SIG-M5 treated with dmso at 0.1 percent for 504 hours (cell line): ENCODE measurements around the gene CHIC2.
A peak's percentile ranks its signal among the peaks of the same experiment; 100 is the strongest.
"Not testable (repeated sequence)": the region's sequence is repeated elsewhere in the genome, so short reads cannot be mapped to it uniquely, and the experiment has no call there.

Source experiments
- DNase-seq: peaks from one replicate; lab custom pipeline; 2025; ENCODE audit not compliant: unreplicated experiment; lab: John Stamatoyannopoulos, UW

CHIC2 gene

GRCh38 chr4:54061873-54062272 lies 2.5 kb downstream of the CHIC2 start:
- no peak for DNase-seq

DNA sequence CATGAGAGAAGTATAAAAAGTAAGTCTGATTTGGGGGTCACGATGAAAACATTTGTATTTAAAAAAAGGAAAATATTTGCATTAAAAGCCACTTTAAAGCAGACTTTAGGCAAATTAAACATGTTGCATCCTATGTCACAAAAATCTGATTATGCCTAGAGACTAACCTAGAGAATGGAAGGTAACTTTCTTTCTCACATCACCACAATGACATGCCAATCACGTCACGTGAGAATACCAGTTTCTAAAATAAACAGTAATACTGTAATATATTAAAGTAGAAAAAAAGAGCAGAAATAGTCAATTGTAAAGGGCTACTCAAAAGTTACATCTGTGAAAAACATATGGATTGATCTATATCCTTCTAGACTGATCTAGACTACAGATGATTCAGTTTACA lies 3.3 kb downstream of the CHIC2 start:
- DNase-seq: no peak

DNA sequence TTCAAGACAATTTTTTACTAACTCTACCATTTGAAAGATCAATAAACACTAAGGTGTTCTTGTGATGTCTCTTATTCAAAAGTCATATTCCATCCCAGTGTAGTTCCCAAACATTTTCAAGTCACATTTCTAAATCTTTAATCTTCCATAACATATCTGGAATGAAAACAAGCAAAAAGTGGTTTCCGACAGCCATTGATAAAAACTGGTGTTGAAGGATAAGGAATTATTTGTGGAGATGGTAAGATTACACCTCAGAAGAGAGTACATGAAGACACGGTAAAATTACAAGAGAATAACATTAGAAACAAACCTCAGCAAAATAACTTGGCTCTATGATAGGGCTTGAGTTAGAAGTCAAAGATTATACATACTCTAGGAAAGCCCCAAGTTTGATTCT lies 4.3 kb downstream of the CHIC2 start:
- no peak for DNase-seq

GRCh38 chr4:54058171-54058570 lies 6.2 kb downstream of the CHIC2 start:
- no peak for DNase-seq

GRCh38 chr4:54056360-54056759 lies 8.0 kb downstream of the CHIC2 start:
- DNase-seq: no peak

DNA sequence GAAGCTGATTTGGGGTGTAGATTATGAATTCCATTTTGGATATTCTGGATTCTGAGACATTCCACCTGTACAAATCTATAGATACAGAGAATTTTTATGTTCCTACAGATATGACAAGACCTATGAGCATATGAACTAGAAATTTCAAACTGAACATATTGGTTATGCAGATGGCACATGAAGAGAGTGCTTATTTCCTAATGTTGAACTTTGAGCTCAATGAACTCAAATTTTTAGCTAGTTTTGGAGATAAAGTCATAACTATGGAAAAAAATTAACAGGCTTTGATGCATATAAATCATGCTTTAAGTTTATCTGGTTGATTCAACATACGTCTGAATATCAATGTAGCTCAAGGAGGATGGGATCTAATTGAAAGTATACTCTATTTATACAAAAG lies 8.9 kb downstream of the CHIC2 start:
- DNase-seq: no peak

DNA sequence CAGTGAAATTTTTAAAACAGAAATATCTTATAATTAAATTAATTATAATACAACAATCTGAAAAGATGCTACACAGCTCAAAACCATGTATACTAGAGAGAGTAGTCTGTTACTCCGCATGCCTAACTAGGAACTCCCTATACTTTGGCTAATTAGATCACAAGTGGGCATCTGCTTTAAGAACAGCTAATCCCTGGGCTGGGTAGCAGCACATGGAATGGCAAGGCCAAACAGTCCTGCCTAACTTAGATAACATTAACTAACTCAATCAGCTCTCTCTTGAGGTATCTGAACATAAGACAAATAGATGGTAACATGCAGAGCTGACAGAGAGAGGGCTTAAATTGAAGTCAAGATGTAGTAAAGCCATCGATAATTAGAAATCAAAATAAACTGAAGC lies 9.9 kb downstream of the CHIC2 start:
- DNase-seq: no peak

DNA sequence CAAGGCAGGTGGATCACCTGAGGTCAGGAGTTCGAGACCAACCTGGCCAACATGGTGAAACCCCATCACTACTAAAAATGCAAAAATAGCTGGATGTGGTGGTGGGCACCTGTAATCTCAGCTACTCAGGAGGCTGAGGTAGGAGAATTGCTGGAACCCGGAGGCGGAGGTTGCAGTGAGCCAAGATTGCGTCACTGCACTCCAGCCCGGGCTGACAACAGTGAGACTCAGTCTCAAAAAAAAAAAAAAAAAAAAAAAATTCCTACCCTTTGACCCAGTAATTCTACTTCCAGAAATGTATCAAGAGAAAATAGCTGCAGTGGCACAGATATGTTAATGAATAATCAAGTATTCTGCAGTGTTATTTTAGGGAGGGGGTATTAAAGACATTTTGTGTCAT lies 11.1 kb downstream of the CHIC2 start:
- DNase-seq: not testable (repeated sequence)

- DNase-seq: no peak
These were observed 14.0 kb downstream of the CHIC2 start for GRCh38 chr4:54050214-54050904.

DNA sequence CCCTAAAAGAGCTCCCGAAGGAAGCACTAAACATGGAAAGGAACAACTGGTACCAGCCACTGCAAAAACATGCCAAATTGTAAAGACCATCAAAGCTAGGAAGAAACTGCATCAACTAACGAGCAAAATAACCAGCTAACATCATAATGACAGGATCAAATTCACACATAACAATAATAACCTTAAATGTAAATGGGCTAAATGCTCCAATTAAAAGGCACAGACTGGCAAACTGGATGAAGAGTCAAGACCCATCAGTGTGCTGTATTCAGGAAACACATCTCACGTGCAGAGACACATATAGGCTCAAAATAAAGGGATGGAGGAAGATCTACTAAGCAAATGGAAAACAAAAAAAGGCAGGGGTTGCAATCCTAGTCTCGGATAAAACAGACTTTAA lies 20.8 kb downstream of the CHIC2 start:
- not testable (repeated sequence) for DNase-seq

- DNase-seq: no peak
These were observed 22.5 kb downstream of the CHIC2 start for GRCh38 chr4:54041933-54042332.

DNA sequence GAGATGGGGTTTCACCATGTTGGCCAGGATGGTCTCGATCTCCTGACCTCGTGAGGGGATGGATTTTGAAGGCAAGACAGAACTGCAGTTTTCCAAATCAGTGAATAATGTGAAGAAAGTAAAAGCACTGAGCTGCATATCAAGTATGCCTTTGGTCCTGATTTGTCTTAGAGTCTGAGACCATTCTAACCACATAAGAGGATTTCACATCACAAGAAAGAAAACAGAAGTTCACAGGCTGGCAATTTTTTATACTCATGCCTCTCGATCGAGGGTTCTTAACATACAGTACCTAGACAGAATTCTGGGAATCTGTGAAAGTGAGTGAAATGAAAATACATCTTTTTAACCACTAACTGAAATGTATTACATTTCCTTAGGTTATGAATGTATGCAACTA lies 23.3 kb downstream of the CHIC2 start:
- DNase-seq: no peak

DNA sequence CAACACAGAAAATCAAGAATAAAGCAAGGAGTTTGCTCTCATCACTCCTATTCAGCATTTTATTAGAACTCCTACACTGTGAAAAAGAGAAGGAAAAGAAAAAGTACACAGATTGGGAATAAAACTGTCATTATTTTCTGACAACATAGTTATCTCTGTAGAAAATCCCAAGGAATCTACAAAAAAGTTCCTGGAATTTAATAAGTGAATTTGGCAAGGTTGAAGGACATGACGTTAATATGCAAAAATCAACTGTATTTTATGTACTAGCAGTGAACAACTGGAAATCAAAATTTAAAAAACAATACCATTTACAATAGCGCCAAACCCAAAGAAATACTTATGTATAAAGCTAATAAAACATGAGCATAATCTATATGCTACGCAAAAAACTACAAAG lies 26.3 kb downstream of the CHIC2 start:
- DNase-seq: no peak

DNA sequence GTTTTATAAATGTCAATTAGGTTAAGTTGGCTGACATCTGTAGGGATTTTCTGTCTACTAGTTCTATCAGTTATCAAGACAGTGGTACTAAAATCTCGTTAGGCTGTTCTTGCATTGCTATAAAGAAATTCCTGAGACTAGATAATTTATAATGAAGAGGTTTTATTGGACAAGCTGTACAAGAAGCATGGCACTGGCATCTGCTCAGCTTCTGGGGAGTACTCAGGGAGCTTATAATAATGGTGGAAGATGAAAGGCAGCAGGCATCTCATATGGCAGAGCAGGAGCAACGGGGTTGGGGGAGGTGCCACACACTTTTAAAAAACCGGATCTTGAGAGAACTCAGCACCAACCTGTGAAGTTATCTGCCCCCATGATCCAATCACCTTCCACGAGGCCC lies 28.2 kb downstream of the CHIC2 start:
- no peak for DNase-seq

- DNase-seq: peak; percentile 58
These were observed 31.8 kb downstream of the CHIC2 start for GRCh38 chr4:54032558-54033135.

GRCh38 chr4:54027311-54027710 lies 37.1 kb downstream of the CHIC2 start:
- no peak for DNase-seq

GRCh38 chr4:54025582-54025981 lies 38.8 kb downstream of the CHIC2 start:
- DNase-seq: no peak

- not testable (repeated sequence) for DNase-seq
These were observed 41.4 kb downstream of the CHIC2 start for GRCh38 chr4:54023019-54023418.

- DNase-seq: no peak
These were observed 46.4 kb downstream of the CHIC2 start for GRCh38 chr4:54017974-54018373.

DNA sequence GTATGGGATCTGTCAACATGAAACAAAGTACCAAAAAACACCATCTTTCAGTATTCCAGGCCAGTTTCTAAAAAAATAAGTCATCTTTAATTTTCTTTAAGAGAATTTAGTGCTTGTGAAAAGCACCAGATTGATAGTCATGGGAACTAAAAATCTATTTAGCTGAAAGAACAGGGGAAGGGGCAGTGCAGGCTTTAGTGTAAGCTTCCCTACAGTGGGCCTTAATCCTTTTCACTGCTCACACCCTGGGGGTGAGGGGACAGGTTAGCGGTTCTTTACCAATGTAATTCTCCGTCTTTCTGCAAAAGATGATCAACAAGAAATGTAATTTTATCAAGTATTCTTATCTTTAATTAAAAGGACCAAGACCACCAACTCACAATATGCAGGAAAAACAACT lies 47.1 kb downstream of the CHIC2 start:
- DNase-seq: no peak

- no peak for DNase-seq
These were observed 47.9 kb downstream of the CHIC2 start for GRCh38 chr4:54016504-54016903.

GRCh38 chr4:54015423-54016030 lies 48.9 kb downstream of the CHIC2 start:
- no peak for DNase-seq
